Thoracic aorta (tissue), 2 donors: ENCODE data around the gene HNRNPDL. TPM values are rescaled to one million over a fixed set of nuclear protein-coding genes. Genes with fewer than 3 reads are reported as not detected.

Source experiments
- ATAC-seq: fragments of 150-250 bp; one replicate; pipeline ENCODE4 v1.8.0; 2017; ENCODE audit warnings: low read depth; ENCODE audit not compliant: insufficient number of reproducible peaks, low FRiP score
- DNase-seq: peaks from one replicate; pipeline ENCODE4 v3.0.0-alpha.2; 2020; ENCODE audit warnings: low spot score
- H3K27ac ChIP-seq, 2 donors: fragments of 200-600 bp; sonication (generic); 1 replicate in 1 of 2; 2 replicates in 1 of 2; pipeline ENCODE4 v1.5.1; 2016; ENCODE audit warnings: mild to moderate bottlenecking in 2 of 2, moderate library complexity in 2 of 2
- H3K27me3 ChIP-seq: fragments of 200-600 bp; sonication (generic); replicated peaks from 2 replicates; pipeline ENCODE4 v1.6.0; 2016; ENCODE audit warnings: mild to moderate bottlenecking; ENCODE audit not compliant: insufficient read depth
- H3K36me3 ChIP-seq: fragments of 200-600 bp; sonication (generic); one replicate; pipeline ENCODE4 v1.5.1; 2016
- H3K4me1 ChIP-seq, 2 donors: fragments of 200-600 bp; sonication (generic); 1 replicate in 1 of 2; 2 replicates in 1 of 2; pipeline versions ENCODE4 v1.5.1 to v1.6.0; 2016; ENCODE audit warnings: low read depth in 2 of 2, mild to moderate bottlenecking in 1 of 2; ENCODE audit not compliant: control insufficient read depth in 1 of 2
- H3K4me3 ChIP-seq: fragments of 200-600 bp; sonication (generic); 2 replicates; pipeline ENCODE4 v1.5.1; 2016; ENCODE audit warnings: mild to moderate bottlenecking
- H3K9me3 ChIP-seq: fragments of 200-600 bp; sonication (generic); 2 replicates; pipeline ENCODE4 v1.5.1; 2016
- CTCF ChIP-seq: fragments of 200-600 bp; sonication (generic); IDR thresholded peaks from one replicate; pipeline ENCODE4 v1.5.1; 2019; ENCODE audit warnings: antibody characterized with exemption
- total RNA-seq, 2 donors: library from RNA; depleted of rRNA; stranded (reverse); fragments of >200 nt; gene quantifications; one replicate each; pipeline versions ENCODE4 v1.1.0 to v1.2.3, GENCODE V29; 2016

The HNRNPDL gene
- total RNA-seq, 2 donors from 2014 or later: 145 to 191 TPM

- Histone ChIP-seq H3K27me3 (no peaks in the 10 kb centered on the region), H3K9me3 (no peaks in the 10 kb centered on the region), H3K27ac (no peak overlapping the region), H3K4me3 (no peak overlapping the region), H3K36me3 (peaks cover 13% of the 10 kb centered on the region), H3K4me1 (no peaks in the 10 kb centered on the region)
- DNase-seq (no peak), ATAC-seq (no peak)
- TF ChIP-seq CTCF: no peak
Measured at GRCh38 chr4:82458729-82459128, 28.5 kb upstream of the HNRNPDL start.

- no peak overlapping the region for H3K27ac ChIP-seq
- ATAC-seq: no peak
- DNase-seq: no peak
- H3K4me1 ChIP-seq: no peaks in the 10 kb centered on the region
- H3K36me3 ChIP-seq: peaks cover 13% of the 10 kb centered on the region
- H3K27me3 ChIP-seq: no peaks in the 10 kb centered on the region
- no peak overlapping the region for H3K4me3 ChIP-seq
- H3K9me3 ChIP-seq: no peaks in the 10 kb centered on the region
- no peak for TF ChIP-seq CTCF
Measured at GRCh38 chr4:82457266-82457665, 27.0 kb upstream of the HNRNPDL start.

GRCh38 chr4:82452026-82452425 lies 21.8 kb upstream of the HNRNPDL start:
- Histone ChIP-seq H3K4me1 (no peaks in the 10 kb centered on the region), H3K4me3 (no peak overlapping the region), H3K27me3 (no peaks in the 10 kb centered on the region), H3K36me3 (peaks cover 28% of the 10 kb centered on the region), H3K9me3 (no peaks in the 10 kb centered on the region), H3K27ac (no peak overlapping the region)
- DNase-seq: no peak
- ATAC-seq: no peak
- no peak for TF ChIP-seq CTCF

GRCh38 chr4:82450966-82451755 lies 20.9 kb upstream of the HNRNPDL start:
- Histone ChIP-seq H3K27me3 (no peaks in the 10 kb centered on the region), H3K4me3 (no peak overlapping the region), H3K9me3 (no peaks in the 10 kb centered on the region), H3K4me1 (no peaks in the 10 kb centered on the region), H3K27ac (no peak overlapping the region), H3K36me3 (peaks cover 20% of the 10 kb centered on the region)
- ATAC-seq (no peak), DNase-seq (no peak)
- TF ChIP-seq CTCF: no peak

- no peak for DNase-seq
- Histone ChIP-seq H3K4me1 (no peaks in the 10 kb centered on the region), H3K36me3 (peaks cover 20% of the 10 kb centered on the region), H3K4me3 (no peak overlapping the region), H3K27me3 (no peaks in the 10 kb centered on the region), H3K27ac (no peak overlapping the region), H3K9me3 (no peaks in the 10 kb centered on the region)
- no peak for TF ChIP-seq CTCF
- no peak for ATAC-seq
Measured at GRCh38 chr4:82447886-82448285, 17.6 kb upstream of the HNRNPDL start.
